HCT116 (cell line): ENCODE data around the gene TRPC4. TPM values are rescaled to one million over a fixed set of nuclear protein-coding genes. Genes with fewer than 3 reads are reported as not detected.

Experiments used
- ATAC-seq: fragments of 200-7000 bp; cut with Tn5 transposase; 2 replicates; pipeline ENCODE4 v1.9.1; 2020; ENCODE audit warnings: mild to moderate bottlenecking, moderate library complexity
- BruUV-seq: library from RNA; stranded (reverse); fragments of 400-500 nt; replicated peaks from 2 replicates; lab custom pipeline; 2021; lab: Mats Ljungman, UMichigan
- CTCF ChIA-PET: fragments of 300-600 bp; sonication (Branson Sonifier 250); formaldehyde crosslinking; loops from one replicate; lab custom pipeline; 2021; ENCODE audit warnings: antibody characterized with exemption; lab: Charles Lee
- POLR2A ChIA-PET: fragments of 300-600, 350-600 bp; sonication (Branson Sonifier 250); formaldehyde crosslinking; loops from one replicate; lab custom pipeline; 2021; ENCODE audit warnings: antibody characterized with exemption; lab: Charles Lee
- RAD21 ChIA-PET, 2 experiments: fragments of 300-600 bp; sonication (Branson Sonifier 250); formaldehyde crosslinking; loops; one replicate each; lab custom pipeline; 2023; ENCODE audit warnings: low total read pairs in 2 of 2; ENCODE audit not compliant: uncharacterized antibody in 2 of 2, unreplicated experiment in 2 of 2, low non-redundant PET in 1 of 2; lab: Charles Lee
- DNase-seq: peaks from one replicate; pipeline ENCODE4 v3.0.0-alpha.2; 2010; ENCODE audit warnings: low read depth, low spot score
- H2AFZ ChIP-seq: fragments of 200-600 bp; shearing (Covaris generic), sonication (generic); 2 replicates; pipeline ENCODE4 v1.6.1; 2017; ENCODE audit warnings: low read depth, mixed run types, mixed read lengths, antibody characterized with exemption, low read length; ENCODE audit not compliant: poor library complexity, severe bottlenecking
- H3K27ac ChIP-seq: 2 replicates; pipeline ENCODE4 v1.5.1; 2012; ENCODE audit warnings: low read depth, low read length
- H3K27me3 ChIP-seq: fragments of 200-600 bp; sonication (generic); 2 replicates; pipeline ENCODE4 v1.6.1; 2016; ENCODE audit warnings: mixed run types, low read length, mixed read lengths; ENCODE audit not compliant: insufficient read depth
- H3K36me3 ChIP-seq, 2 experiments: fragments of 200-500 bp in 1 of 2; fragments of 200-600 bp in 1 of 2; sonication (Bioruptor generic) in 1 of 2; sonication (generic) in 1 of 2; 2 replicates each; pipeline versions ENCODE4 v1.5.1 to v1.6.1; 2014 to 2016; ENCODE audit warnings: low read length in 2 of 2, inconsistent platforms in 1 of 2, mixed read lengths in 1 of 2, mixed run types in 1 of 2; ENCODE audit not compliant: insufficient read depth in 2 of 2, control insufficient read depth in 1 of 2
- H3K4me1 ChIP-seq, 2 experiments: fragments of 200-600 bp in 1 of 2; sonication (generic) in 1 of 2; 2 replicates each; pipeline versions ENCODE4 v1.5.1 to v1.6.1; 2012 to 2017; ENCODE audit warnings: low read length in 2 of 2, inconsistent platforms in 1 of 2, mild to moderate bottlenecking in 1 of 2, mixed read lengths in 1 of 2, mixed run types in 1 of 2, moderate library complexity in 1 of 2; ENCODE audit not compliant: insufficient read depth in 2 of 2, control insufficient read depth in 1 of 2
- H3K4me2 ChIP-seq: fragments of 200-600 bp; sonication (generic); 2 replicates; pipeline ENCODE4 v1.6.1; 2017; ENCODE audit warnings: mixed run types, low read length, mixed read lengths
- H3K4me3 ChIP-seq, 2 experiments: fragments of 200-600 bp in 1 of 2; sonication (generic) in 1 of 2; replicated peaks in 1 of 2; 2 replicates each; pipeline ENCODE4 v1.5.1; 2011 to 2016; ENCODE audit warnings: low read length in 2 of 2, control low read depth in 1 of 2, low read depth in 1 of 2, mild to moderate bottlenecking in 1 of 2, mixed read lengths in 1 of 2, mixed run types in 1 of 2
- H3K79me2 ChIP-seq: fragments of 200-600 bp; sonication (generic); 2 replicates; pipeline ENCODE4 v1.6.1; 2017; ENCODE audit warnings: mild to moderate bottlenecking, mixed run types, low read length, moderate library complexity, mixed read lengths; ENCODE audit not compliant: insufficient read depth
- H3K9ac ChIP-seq: fragments of 200-600 bp; sonication (generic); 2 replicates; pipeline ENCODE4 v1.6.1; 2016; ENCODE audit warnings: low read length, mixed read lengths
- H3K9me2 ChIP-seq: fragments of 200-600 bp; sonication (generic), shearing (Covaris generic); 2 replicates; pipeline ENCODE4 v1.6.1; 2017; ENCODE audit warnings: mixed run types, mild to moderate bottlenecking, moderate library complexity; ENCODE audit not compliant: insufficient read depth
- H3K9me3 ChIP-seq, 2 experiments: fragments of 200-500 bp in 1 of 2; fragments of 200-600 bp in 1 of 2; sonication (Bioruptor generic) in 1 of 2; sonication (generic) in 1 of 2; 2 replicates each; pipeline ENCODE4 v1.6.1; 2014 to 2017; ENCODE audit warnings: low read length in 2 of 2, mixed read lengths in 2 of 2, inconsistent platforms in 1 of 2, low read depth in 1 of 2, mild to moderate bottlenecking in 1 of 2, mixed run types in 1 of 2, moderate library complexity in 1 of 2; ENCODE audit not compliant: control insufficient read depth in 1 of 2, insufficient read depth in 1 of 2
- H4K20me1 ChIP-seq: fragments of 200-600 bp; sonication (generic), shearing (Covaris generic); 2 replicates; pipeline ENCODE4 v1.6.1; 2017; ENCODE audit warnings: mixed run types, mild to moderate bottlenecking, moderate library complexity; ENCODE audit not compliant: insufficient read depth
- EZH2phosphoT487 ChIP-seq: fragments of 200-600 bp; IDR thresholded peaks from 2 replicates; pipeline ENCODE4 v1.6.1; 2018; ENCODE audit warnings: antibody characterized with exemption, borderline replicate concordance
- POLR2A ChIP-seq: IDR thresholded peaks from 2 replicates; pipeline ENCODE4 v1.7.0; 2011; ENCODE audit warnings: borderline replicate concordance; ENCODE audit not compliant: insufficient read depth, insufficient read length; ENCODE audit errors: extremely low read depth
- POLR2AphosphoS5 ChIP-seq: IDR thresholded peaks from 2 replicates; pipeline ENCODE4 v1.6.1; 2011; ENCODE audit warnings: mild to moderate bottlenecking, low read depth, low read length, moderate library complexity
- RAD21 ChIP-seq: IDR thresholded peaks from 2 replicates; pipeline ENCODE4 v1.6.1; 2012; ENCODE audit warnings: low read depth, mild to moderate bottlenecking
- REST ChIP-seq: IDR thresholded peaks from 2 replicates; pipeline ENCODE4 v1.6.1; 2012; ENCODE audit warnings: low read depth
- TCF7L2 ChIP-seq: IDR thresholded peaks from 2 replicates; pipeline ENCODE4 v1.7.0; 2011; ENCODE audit warnings: borderline replicate concordance, inconsistent platforms; ENCODE audit not compliant: insufficient read depth, insufficient read length; ENCODE audit errors: extremely low read depth
- YY1 ChIP-seq: IDR thresholded peaks from 2 replicates; pipeline ENCODE4 v1.6.1; 2011; ENCODE audit warnings: low read length, low read depth, moderate library complexity, mild to moderate bottlenecking; ENCODE audit not compliant: insufficient replicate concordance; ENCODE audit errors: extremely low read depth
- ZFX ChIP-seq: fragments of 450-650 bp; IDR thresholded peaks from 2 replicates; pipeline ENCODE4 v1.6.1; 2017
- intact Hi-C: fragments of 100-400 bp; cut with micrococcal nuclease; formaldehyde crosslinking; loops from 2 replicates; pipeline ENCODE4 v1.10.0; 2022
- total RNA-seq: library from RNA; stranded (reverse); gene quantifications from one replicate; pipeline ENCODE4 v1.2.1, GENCODE V29; 2021; ENCODE audit not compliant: unreplicated experiment

TRPC4 gene
- total RNA-seq, 1 experiment from 2014 or later, result not detected

- Histone ChIP-seq H3K4me1 (no peaks in the 10 kb centered on the region), H3K9me3 (peaks cover 7 to 18% of the 10 kb centered on the region in 2 experiments; a peak in 2 of 4 replicates), H3K4me3 (no peak overlapping the region), H3K27me3 (no peaks in the 10 kb centered on the region), H3K79me2 (no peaks in the 10 kb centered on the region), H2AFZ (no peak overlapping the region), H3K4me2 (no peak overlapping the region), H3K9ac (no peak overlapping the region), H4K20me1 (no peaks in the 10 kb centered on the region), H3K9me2 (no peaks in the 10 kb centered on the region), H3K36me3 (no peaks in the 10 kb centered on the region), H3K27ac (no peak overlapping the region)
- ChIA-PET RAD21 (no interaction called here), POLR2A (no interaction called here), CTCF (no interaction called here)
- intact Hi-C loops, result no loop called here
- no peak for DNase-seq
- no peak for ATAC-seq
- TF ChIP-seq TCF7L2 (no peak), POLR2A (no peak), POLR2AphosphoS5 (no peak), RAD21 (no peak), ZFX (no peak), EZH2phosphoT487 (no peak), YY1 (no peak), REST (no peak)
- BruUV-seq, result no TSS peak
These were observed 272.0 kb downstream of the TRPC4 start for GRCh38 chr13:37597477-37598025.
